ENCODE measurements around the gene SERINC5.
"Not testable (repeated sequence)": the region's sequence is repeated elsewhere in the genome, so short reads cannot be mapped to it uniquely, and the experiment has no call there.

Gene SERINC5

GRCh38 chr5:80255811-80256712, at the start of gene SERINC5:
TSS of gene SERINC5 (minus strand) at chr5:80256048. CDS start at chr5:80255922, 126 bp downstream.
- Mint-ChIP-seq H3K27ac (peak within 1 kb of the TSS; percentile 100), H3K27me3 (no peaks in the 10 kb centered on the region), H3K4me1 (ENCODE audit: low read depth) (peaks cover 48% of the 10 kb centered on the region), H3K4me3 (peak within 1 kb of the TSS; percentile 100), H3K9me3 (no peaks in the 10 kb centered on the region), H3K36me3 (ENCODE audit: low read depth) (peaks cover 35% of the 10 kb centered on the region)
- intact Hi-C loops (cut with micrococcal nuclease): loop anchor here (1.0 to 10.0 kb wide), 5 partner anchors 39 to 164 kb away; partner anchors contain the start of gene ZFYVE16

- no peaks in the 10 kb centered on the region for H3K9me3 Mint-ChIP-seq
- no peaks in the 10 kb centered on the region for H3K27me3 Mint-ChIP-seq
- no peak overlapping the region for H3K27ac Mint-ChIP-seq
- no peak overlapping the region for H3K4me3 Mint-ChIP-seq
- H3K36me3 Mint-ChIP-seq (ENCODE audit: low read depth): no peaks in the 10 kb centered on the region
- intact Hi-C loops (cut with micrococcal nuclease): no loop called here
- H3K4me1 Mint-ChIP-seq (ENCODE audit: low read depth): no peaks in the 10 kb centered on the region
Observed at GRCh38 chr5:80302636-80303035, 46.8 kb upstream of the SERINC5 start.

GRCh38 chr5:80301342-80301741, 45.5 kb upstream of the SERINC5 start:
- H3K27ac Mint-ChIP-seq; H3K27me3 Mint-ChIP-seq; H3K9me3 Mint-ChIP-seq; H3K36me3 Mint-ChIP-seq (ENCODE audit: low read depth); intact Hi-C loops (cut with micrococcal nuclease); H3K4me1 Mint-ChIP-seq (ENCODE audit: low read depth); H3K4me3 Mint-ChIP-seq: not testable (repeated sequence)

GRCh38 chr5:80300796-80301195, 44.9 kb upstream of the SERINC5 start:
- H3K27ac Mint-ChIP-seq; H3K27me3 Mint-ChIP-seq; H3K4me1 Mint-ChIP-seq (ENCODE audit: low read depth); H3K36me3 Mint-ChIP-seq (ENCODE audit: low read depth); H3K9me3 Mint-ChIP-seq; intact Hi-C loops (cut with micrococcal nuclease); H3K4me3 Mint-ChIP-seq: not testable (repeated sequence)

GRCh38 chr5:80300125-80300524, 44.3 kb upstream of the SERINC5 start:
- intact Hi-C loops (cut with micrococcal nuclease): no loop called here
- Mint-ChIP-seq H3K36me3 (ENCODE audit: low read depth) (no peaks in the 10 kb centered on the region), H3K9me3 (no peaks in the 10 kb centered on the region), H3K4me1 (ENCODE audit: low read depth) (no peaks in the 10 kb centered on the region), H3K4me3 (no peak overlapping the region), H3K27ac (no peak overlapping the region), H3K27me3 (no peaks in the 10 kb centered on the region)

- no peaks in the 10 kb centered on the region for H3K27me3 Mint-ChIP-seq
- no peak overlapping the region for H3K4me3 Mint-ChIP-seq
- H3K36me3 Mint-ChIP-seq (ENCODE audit: low read depth): no peaks in the 10 kb centered on the region
- intact Hi-C loops (cut with micrococcal nuclease): no loop called here
- H3K9me3 Mint-ChIP-seq: no peaks in the 10 kb centered on the region
- H3K4me1 Mint-ChIP-seq (ENCODE audit: low read depth): no peaks in the 10 kb centered on the region
- no peak overlapping the region for H3K27ac Mint-ChIP-seq
Observed at GRCh38 chr5:80299601-80300000, 43.8 kb upstream of the SERINC5 start.

- Mint-ChIP-seq H3K4me3 (no peak overlapping the region), H3K27ac (no peak overlapping the region), H3K4me1 (ENCODE audit: low read depth) (no peaks in the 10 kb centered on the region), H3K9me3 (no peaks in the 10 kb centered on the region), H3K36me3 (ENCODE audit: low read depth) (no peaks in the 10 kb centered on the region), H3K27me3 (no peaks in the 10 kb centered on the region)
- intact Hi-C loops (cut with micrococcal nuclease): no loop called here
Observed at GRCh38 chr5:80296121-80296520, 40.3 kb upstream of the SERINC5 start.

GRCh38 chr5:80291761-80292160, 35.9 kb upstream of the SERINC5 start:
- intact Hi-C loops (cut with micrococcal nuclease): no loop called here

GRCh38 chr5:80289320-80289719, 33.5 kb upstream of the SERINC5 start:
- Mint-ChIP-seq H3K9me3 (no peaks in the 10 kb centered on the region), H3K27me3 (no peaks in the 10 kb centered on the region), H3K36me3 (ENCODE audit: low read depth) (no peaks in the 10 kb centered on the region), H3K4me1 (ENCODE audit: low read depth) (peaks cover 6% of the 10 kb centered on the region), H3K4me3 (no peak overlapping the region), H3K27ac (no peak overlapping the region)
- intact Hi-C loops (cut with micrococcal nuclease): no loop called here

More at GRCh38 chr5:80291761-80292160, 35.9 kb upstream of the SERINC5 start:
- Mint-ChIP-seq H3K36me3 (ENCODE audit: low read depth) (no peaks in the 10 kb centered on the region), H3K27ac (no peak overlapping the region), H3K4me1 (ENCODE audit: low read depth) (no peaks in the 10 kb centered on the region), H3K27me3 (no peaks in the 10 kb centered on the region), H3K9me3 (no peaks in the 10 kb centered on the region), H3K4me3 (no peak overlapping the region)

- no peaks in the 10 kb centered on the region for H3K27me3 Mint-ChIP-seq
- H3K36me3 Mint-ChIP-seq (ENCODE audit: low read depth): no peaks in the 10 kb centered on the region
- intact Hi-C loops (cut with micrococcal nuclease): no loop called here
- H3K27ac Mint-ChIP-seq: no peak overlapping the region
- peaks cover 6% of the 10 kb centered on the region for H3K4me1 Mint-ChIP-seq (ENCODE audit: low read depth)
- H3K9me3 Mint-ChIP-seq: no peaks in the 10 kb centered on the region
- no peak overlapping the region for H3K4me3 Mint-ChIP-seq
Observed at GRCh38 chr5:80288177-80288576, 32.3 kb upstream of the SERINC5 start.

GRCh38 chr5:80284720-80285119, 28.9 kb upstream of the SERINC5 start:
- Mint-ChIP-seq H3K36me3 (ENCODE audit: low read depth) (no peaks in the 10 kb centered on the region), H3K27ac (no peak overlapping the region), H3K4me1 (ENCODE audit: low read depth) (peaks cover 6% of the 10 kb centered on the region), H3K9me3 (no peaks in the 10 kb centered on the region), H3K4me3 (no peak overlapping the region), H3K27me3 (no peaks in the 10 kb centered on the region)
- intact Hi-C loops (cut with micrococcal nuclease): no loop called here

GRCh38 chr5:80283360-80283759, 27.5 kb upstream of the SERINC5 start:
- no peaks in the 10 kb centered on the region for H3K36me3 Mint-ChIP-seq (ENCODE audit: low read depth)
- H3K27ac Mint-ChIP-seq: no peak overlapping the region
- H3K4me1 Mint-ChIP-seq (ENCODE audit: low read depth): peaks cover 6% of the 10 kb centered on the region
- H3K4me3 Mint-ChIP-seq: no peak overlapping the region
- H3K9me3 Mint-ChIP-seq: no peaks in the 10 kb centered on the region
- no peaks in the 10 kb centered on the region for H3K27me3 Mint-ChIP-seq
- intact Hi-C loops (cut with micrococcal nuclease): no loop called here

GRCh38 chr5:80282054-80282453, 26.2 kb upstream of the SERINC5 start:
- no peak overlapping the region for H3K27ac Mint-ChIP-seq
- no peaks in the 10 kb centered on the region for H3K36me3 Mint-ChIP-seq (ENCODE audit: low read depth)
- no peaks in the 10 kb centered on the region for H3K9me3 Mint-ChIP-seq
- no peak overlapping the region for H3K4me3 Mint-ChIP-seq
- H3K4me1 Mint-ChIP-seq (ENCODE audit: low read depth): peaks cover 6% of the 10 kb centered on the region
- intact Hi-C loops (cut with micrococcal nuclease): no loop called here
- H3K27me3 Mint-ChIP-seq: no peaks in the 10 kb centered on the region

- Mint-ChIP-seq H3K4me1 (ENCODE audit: low read depth) (no peaks in the 10 kb centered on the region), H3K27ac (no peak overlapping the region), H3K36me3 (ENCODE audit: low read depth) (no peaks in the 10 kb centered on the region), H3K9me3 (no peaks in the 10 kb centered on the region), H3K27me3 (no peaks in the 10 kb centered on the region), H3K4me3 (no peak overlapping the region)
- intact Hi-C loops (cut with micrococcal nuclease): no loop called here
Observed at GRCh38 chr5:80277191-80277590, 21.3 kb upstream of the SERINC5 start.

GRCh38 chr5:80276186-80276585, 20.3 kb upstream of the SERINC5 start:
- H3K36me3 Mint-ChIP-seq (ENCODE audit: low read depth): no peaks in the 10 kb centered on the region
- no peak overlapping the region for H3K4me3 Mint-ChIP-seq
- H3K27ac Mint-ChIP-seq: no peak overlapping the region
- intact Hi-C loops (cut with micrococcal nuclease): no loop called here
- H3K4me1 Mint-ChIP-seq (ENCODE audit: low read depth): no peaks in the 10 kb centered on the region
- H3K9me3 Mint-ChIP-seq: no peaks in the 10 kb centered on the region
- no peaks in the 10 kb centered on the region for H3K27me3 Mint-ChIP-seq

Measured in dendritic cell treated with granulocyte-macrophage colony-stimulating factor and Interleukin-4, amounts not matched to agents 40 ng/mL and 50 ng/mL, for 4 days (primary cell).